GM21786 (cell line): ENCODE measurements around the gene CAPN14.
"Not testable (repeated sequence)": the region's sequence is repeated elsewhere in the genome, so short reads cannot be mapped to it uniquely, and the experiment has no call there.

Source experiments
- ATAC-seq: cut with Tn5 transposase; IDR thresholded peaks from one replicate; pipeline ENCODE4 v1.9.1; 2021; ENCODE audit not compliant: unreplicated experiment

Gene CAPN14

GRCh38 chr2:31199206-31199605 lies 18.1 kb downstream of the CAPN14 start:
- ATAC-seq: no peak

GRCh38 chr2:31197669-31198068 lies 19.6 kb downstream of the CAPN14 start:
- ATAC-seq: no peak

- ATAC-seq: no peak
Measured at GRCh38 chr2:31197166-31197565, 20.1 kb downstream of the CAPN14 start.

GRCh38 chr2:31196622-31197021 lies 20.7 kb downstream of the CAPN14 start:
- no peak for ATAC-seq

GRCh38 chr2:31193806-31194205 lies 23.5 kb downstream of the CAPN14 start:
- no peak for ATAC-seq

GRCh38 chr2:31192851-31193392 lies 24.4 kb downstream of the CAPN14 start:
- no peak for ATAC-seq

GRCh38 chr2:31192396-31192795 lies 24.9 kb downstream of the CAPN14 start:
- no peak for ATAC-seq

GRCh38 chr2:31191931-31192330 lies 25.4 kb downstream of the CAPN14 start:
- ATAC-seq: no peak

GRCh38 chr2:31190188-31190587 lies 27.1 kb downstream of the CAPN14 start:
- no peak for ATAC-seq

- ATAC-seq: no peak
Measured at GRCh38 chr2:31189141-31189540, 28.2 kb downstream of the CAPN14 start.

GRCh38 chr2:31188131-31188530 lies 29.2 kb downstream of the CAPN14 start:
- no peak for ATAC-seq

GRCh38 chr2:31187166-31187565 lies 30.1 kb downstream of the CAPN14 start:
- no peak for ATAC-seq

GRCh38 chr2:31183973-31184372 lies 33.3 kb downstream of the CAPN14 start:
- ATAC-seq: not testable (repeated sequence)

- no peak for ATAC-seq
Measured at GRCh38 chr2:31176742-31177141, 40.6 kb downstream of the CAPN14 start.

- no peak for ATAC-seq
Measured at GRCh38 chr2:31171142-31171541, 46.2 kb downstream of the CAPN14 start.

- peak; percentile 44 for ATAC-seq
Measured at GRCh38 chr2:31170071-31170698, 47.1 kb downstream of the CAPN14 start.

GRCh38 chr2:31168291-31168690 lies 49.0 kb downstream of the CAPN14 start:
- no peak for ATAC-seq

GRCh38 chr2:31166925-31167324 lies 50.4 kb downstream of the CAPN14 start:
- no peak for ATAC-seq

- ATAC-seq: no peak
Measured at GRCh38 chr2:31163011-31163539, 54.2 kb downstream of the CAPN14 start.

GRCh38 chr2:31161637-31162036 lies 55.7 kb downstream of the CAPN14 start:
- no peak for ATAC-seq

GRCh38 chr2:31151501-31151900 lies 65.8 kb downstream of the CAPN14 start:
- ATAC-seq: no peak

- ATAC-seq: no peak
Measured at GRCh38 chr2:31150120-31150670, 67.1 kb downstream of the CAPN14 start.

GRCh38 chr2:31148514-31148913 lies 68.8 kb downstream of the CAPN14 start:
- no peak for ATAC-seq
